H9 (cell line): Measurements from ENCODE around the gene KCNG3. TPM values are rescaled to one million over a fixed set of nuclear protein-coding genes. Genes with fewer than 3 reads are reported as not detected.

Experiments used
- DNase-seq: peaks from one replicate; pipeline ENCODE4 v3.0.0-alpha.2; 2017
- H2AFZ ChIP-seq: one replicate; pipeline ENCODE4 v1.6.1; 2013; ENCODE audit warnings: mild to moderate bottlenecking, low read length, control low read depth, moderate library complexity
- H2AK5ac ChIP-seq: 2 replicates; pipeline ENCODE4 v1.6.1; 2013; ENCODE audit warnings: low read length, control low read depth, mixed read lengths; ENCODE audit not compliant: insufficient read length
- H2BK120ac ChIP-seq: one replicate; pipeline ENCODE4 v1.6.1; 2013; ENCODE audit warnings: low read depth, mild to moderate bottlenecking, low read length, control low read depth, inconsistent platforms; ENCODE audit not compliant: poor library complexity, severe bottlenecking
- H2BK12ac ChIP-seq: 2 replicates; pipeline ENCODE4 v1.6.1; 2013; ENCODE audit warnings: low read length, control low read depth, mixed read lengths, low read depth; ENCODE audit not compliant: insufficient read length
- H2BK15ac ChIP-seq: 2 replicates; pipeline ENCODE4 v1.6.1; 2013; ENCODE audit warnings: low read depth, low read length, control low read depth
- H2BK20ac ChIP-seq: one replicate; pipeline ENCODE4 v1.6.1; 2013; ENCODE audit warnings: low read depth, mild to moderate bottlenecking, low read length, control low read depth, inconsistent platforms; ENCODE audit not compliant: poor library complexity, severe bottlenecking
- H2BK5ac ChIP-seq: 2 replicates; pipeline ENCODE4 v1.6.1; 2013; ENCODE audit warnings: low read length, control low read depth, mixed read lengths; ENCODE audit not compliant: insufficient read length
- H3K14ac ChIP-seq: 2 replicates; pipeline ENCODE4 v1.6.1; 2013; ENCODE audit warnings: low read length, control low read depth; ENCODE audit not compliant: insufficient read depth
- H3K18ac ChIP-seq: 2 replicates; pipeline ENCODE4 v1.6.1; 2013; ENCODE audit warnings: low read depth, mild to moderate bottlenecking, mixed read lengths, low read length, control low read depth; ENCODE audit not compliant: insufficient read length
- H3K23ac ChIP-seq: 2 replicates; pipeline ENCODE4 v1.6.1; 2013; ENCODE audit warnings: low read length, control low read depth, mixed read lengths, low read depth; ENCODE audit not compliant: insufficient read length
- H3K23me2 ChIP-seq: 2 replicates; pipeline ENCODE4 v1.6.1; 2013; ENCODE audit warnings: low read depth, mild to moderate bottlenecking, mixed read lengths, low read length, control low read depth; ENCODE audit not compliant: insufficient read length, poor library complexity, severe bottlenecking
- H3K27ac ChIP-seq: 2 replicates; pipeline ENCODE4 v1.5.1; 2013; ENCODE audit warnings: low read length, control low read depth, mixed read lengths, low read depth; ENCODE audit not compliant: insufficient read length
- H3K27me3 ChIP-seq: 2 replicates; pipeline ENCODE4 v1.6.1; 2013; ENCODE audit warnings: low read length, control low read depth, inconsistent platforms; ENCODE audit not compliant: insufficient read depth
- H3K4ac ChIP-seq: 2 replicates; pipeline ENCODE4 v1.6.1; 2013; ENCODE audit warnings: low read depth, mild to moderate bottlenecking, control low read depth, inconsistent platforms, low read length, moderate library complexity
- H3K4me1 ChIP-seq: 2 replicates; pipeline ENCODE4 v1.6.1; 2013; ENCODE audit warnings: low read length, control low read depth, inconsistent platforms; ENCODE audit not compliant: insufficient read depth
- H3K4me2 ChIP-seq: 2 replicates; pipeline ENCODE4 v1.6.1; 2013; ENCODE audit warnings: low read length, control low read depth, mixed read lengths; ENCODE audit not compliant: insufficient read length, insufficient read depth
- H3K56ac ChIP-seq: 2 replicates; pipeline ENCODE4 v1.6.1; 2013; ENCODE audit warnings: low read depth, mild to moderate bottlenecking, mixed read lengths, low read length, control low read depth; ENCODE audit not compliant: insufficient read length
- H3K79me1 ChIP-seq: 2 replicates; pipeline ENCODE4 v1.6.1; 2013; ENCODE audit warnings: low read depth, mild to moderate bottlenecking, moderate library complexity, low read length, control low read depth, inconsistent platforms; ENCODE audit not compliant: insufficient read depth, poor library complexity, severe bottlenecking
- H3K79me2 ChIP-seq: 2 replicates; pipeline ENCODE4 v1.6.1; 2013; ENCODE audit warnings: low read length, control low read depth, inconsistent platforms; ENCODE audit not compliant: insufficient read depth
- H3K9ac ChIP-seq: 2 replicates; pipeline ENCODE4 v1.6.1; 2013; ENCODE audit warnings: low read length, control low read depth, mixed read lengths; ENCODE audit not compliant: insufficient read length; ENCODE audit errors: extremely low read depth
- H3K9me3 ChIP-seq: one replicate; pipeline ENCODE4 v1.6.1; 2013; ENCODE audit warnings: low read depth, low read length, inconsistent platforms; ENCODE audit not compliant: control insufficient read depth
- H3T11ph ChIP-seq: one replicate; pipeline ENCODE4 v1.6.1; 2013; ENCODE audit warnings: mild to moderate bottlenecking, low read length, control low read depth, inconsistent platforms
- H4K20me1 ChIP-seq: one replicate; pipeline ENCODE4 v1.6.1; 2013; ENCODE audit not compliant: control insufficient read depth, insufficient read length, insufficient read depth
- H4K5ac ChIP-seq: 2 replicates; pipeline ENCODE4 v1.6.1; 2013; ENCODE audit warnings: low read depth, mild to moderate bottlenecking, mixed read lengths, low read length, control low read depth; ENCODE audit not compliant: insufficient read length
- H4K8ac ChIP-seq: replicated peaks from 2 replicates; pipeline ENCODE4 v1.6.1; 2013; ENCODE audit warnings: low read length, control low read depth, mixed read lengths, low read depth; ENCODE audit not compliant: insufficient read length
- H4K91ac ChIP-seq: 2 replicates; pipeline ENCODE4 v1.6.1; 2013; ENCODE audit warnings: low read depth, mild to moderate bottlenecking, moderate library complexity, mixed read lengths, low read length, control low read depth; ENCODE audit not compliant: insufficient read length
- H3K27ac Mint-ChIP-seq, 3 experiments: 2 replicates in 2 of 3; 3 replicates in 1 of 3; pipeline ENCODE4 v1.8.0; 2020 to 2021; ENCODE audit warnings: mixed read lengths in 3 of 3, mild to moderate bottlenecking in 1 of 3, moderate library complexity in 1 of 3
- H3K27me3 Mint-ChIP-seq: 2 replicates; pipeline ENCODE4 v1.8.0; 2021; ENCODE audit warnings: low read depth, mild to moderate bottlenecking, moderate library complexity, mixed read lengths
- H3K36me3 Mint-ChIP-seq, 3 experiments: 2 replicates in 2 of 3; 3 replicates in 1 of 3; pipeline ENCODE4 v1.8.0; 2020 to 2021; ENCODE audit warnings: low read depth in 3 of 3, mixed read lengths in 3 of 3; ENCODE audit not compliant: insufficient read depth in 1 of 3
- H3K4me1 Mint-ChIP-seq, 2 experiments: 2 replicates each; pipeline ENCODE4 v1.8.0; 2020; ENCODE audit warnings: mixed read lengths in 2 of 2
- H3K4me3 Mint-ChIP-seq, 2 experiments: 2 replicates in 1 of 2; 3 replicates in 1 of 2; pipeline ENCODE4 v1.8.0; 2020 to 2021; ENCODE audit warnings: mild to moderate bottlenecking in 2 of 2, mixed read lengths in 2 of 2, moderate library complexity in 1 of 2
- H3K9me3 Mint-ChIP-seq, 2 experiments: 2 replicates in 1 of 2; 3 replicates in 1 of 2; pipeline ENCODE4 v1.8.0; 2020; ENCODE audit warnings: mild to moderate bottlenecking in 2 of 2, mixed read lengths in 2 of 2, moderate library complexity in 1 of 2
- CTCF ChIP-seq: fragments of 200-600 bp; sonication (generic); conservative IDR thresholded peaks from 3 replicates; pipeline ENCODE4 v1.8.0; 2021; ENCODE audit warnings: antibody characterized with exemption, mild to moderate bottlenecking
- WGBS: extraction: QIAGEN DNeasy Blood & Tissue Kit; methylation state at CpG from one replicate; pipeline ENCODE4 v1.1.7; 2013; ENCODE audit warnings: missing lambda C conversion rate, low lambda C conversion rate, mixed read lengths; ENCODE audit not compliant: insufficient read length; ENCODE audit errors: extremely low coverage; 5-methylcytosine and 5-hydroxymethylcytosine counted together
- total RNA-seq: library from RNA; stranded (reverse); gene quantifications from 2 replicates; pipeline ENCODE4 v1.2.1, GENCODE V29; 2021

KCNG3 gene
- total RNA-seq, 1 experiment from 2014 or later, result 16.5 TPM

- H2AFZ ChIP-seq, result no peak overlapping the region
- no peak overlapping the region for H3K56ac ChIP-seq
- no peaks in the 10 kb centered on the region for H3K4me1 ChIP-seq
- no peak overlapping the region for H3K18ac ChIP-seq
- H4K91ac ChIP-seq, result no peak overlapping the region
- H3K79me1 ChIP-seq, result no peaks in the 10 kb centered on the region
- no peaks in the 10 kb centered on the region for H3K27me3 Mint-ChIP-seq
- no peak overlapping the region for H2BK120ac ChIP-seq
- H3K23ac ChIP-seq, result no peak overlapping the region
- no peak overlapping the region for H3K27ac ChIP-seq
- DNase-seq, result no peak
- no peaks in the 10 kb centered on the region for H3K23me2 ChIP-seq
- H3K36me3 Mint-ChIP-seq, result peaks cover 3 to 30% (median 10%) of the 10 kb centered on the region in 3 experiments; a peak in 6 of 7 replicates
- H2AK5ac ChIP-seq, result no peak overlapping the region
- H4K5ac ChIP-seq, result no peak overlapping the region
- H2BK5ac ChIP-seq, result no peak overlapping the region
- H3K9me3 ChIP-seq, result no peaks in the 10 kb centered on the region
- H3K27me3 ChIP-seq, result no peaks in the 10 kb centered on the region
- no peak overlapping the region for H2BK15ac ChIP-seq
- H2BK20ac ChIP-seq, result no peak overlapping the region
- no CpG with 5 or more reads among the region's 2 CpGs for WGBS
- peaks cover 5 to 14% of the 10 kb centered on the region in 2 experiments for H3K4me1 Mint-ChIP-seq
- H2BK12ac ChIP-seq, result no peak overlapping the region
- no peak for TF ChIP-seq CTCF
- no peak overlapping the region for H3K9ac ChIP-seq
- H3K4me3 Mint-ChIP-seq, result no peak overlapping the region
- H3K14ac ChIP-seq, result no peak overlapping the region
- no peaks in the 10 kb centered on the region for H3K79me2 ChIP-seq
- H3T11ph ChIP-seq, result no peak overlapping the region
- no peak overlapping the region for H4K8ac ChIP-seq
- H3K4me2 ChIP-seq, result no peak overlapping the region
- H3K4ac ChIP-seq, result no peak overlapping the region
- no peaks in the 10 kb centered on the region for H3K9me3 Mint-ChIP-seq
- H3K27ac Mint-ChIP-seq, result no peak overlapping the region
- no peaks in the 10 kb centered on the region for H4K20me1 ChIP-seq
These were observed 51.0 kb downstream of the KCNG3 start for GRCh38 chr2:42442774-42443173.
